ENCODE data around the gene SHANK3. TPM values are rescaled to one million over a fixed set of nuclear protein-coding genes. Genes with fewer than 3 reads are reported as not detected.
A peak's percentile ranks its signal among the peaks of the same experiment; 100 is the strongest.

The SHANK3 gene
- total RNA-seq, 2 experiments from 2014 or later = 0.15 TPM; not detected in 1

- no peak for DNase-seq (ENCODE audit: low spot score)
- Histone ChIP-seq H3K4me2 (ENCODE audit: low read length) (no peak overlapping the region), H3K4me1 (ENCODE audit: insufficient read depth, low read length, poor library complexity, severe bottlenecking) (peaks cover 35% of the 10 kb centered on the region), H3K4me3 (ENCODE audit: low read depth, low read length, poor library complexity, severe bottlenecking) (no peak overlapping the region), H3K9me2 (ENCODE audit: insufficient read depth, low read length) (no peaks in the 10 kb centered on the region), H3K79me2 (ENCODE audit: insufficient read depth, low read depth, low read length) (no peaks in the 10 kb centered on the region), H3K36me3 (ENCODE audit: insufficient read depth, low read length) (no peaks in the 10 kb centered on the region), H2AFZ (ENCODE audit: low read length) (no peak overlapping the region), H4K20me1 (ENCODE audit: insufficient read depth, low read length) (no peaks in the 10 kb centered on the region), H3K9me3 (ENCODE audit: low read length) (no peaks in the 10 kb centered on the region), H3K27ac (ENCODE audit: low read depth, low read length, poor library complexity, severe bottlenecking) (no peak overlapping the region)
- no TSS peak for BruUV-seq (replicated peaks)
- TF ChIP-seq CTCF (conservative IDR thresholded peaks at IDR 0.05; ENCODE audit: low read length) (no peak), EZH2phosphoT487 (IDR thresholded peaks at IDR 0.05; ENCODE audit: borderline replicate concordance, low read depth, low read length) (no peak)
- ChIA-PET CTCF (ENCODE audit: unreplicated experiment) (no interaction called here), POLR2A (no interaction called here)
- intact Hi-C loops (cut with micrococcal nuclease; ENCODE audit: unreplicated experiment) = no loop called here
Measured at GRCh38 chr22:50625131-50625567, 47.5 kb upstream of the SHANK3 start.

DNA sequence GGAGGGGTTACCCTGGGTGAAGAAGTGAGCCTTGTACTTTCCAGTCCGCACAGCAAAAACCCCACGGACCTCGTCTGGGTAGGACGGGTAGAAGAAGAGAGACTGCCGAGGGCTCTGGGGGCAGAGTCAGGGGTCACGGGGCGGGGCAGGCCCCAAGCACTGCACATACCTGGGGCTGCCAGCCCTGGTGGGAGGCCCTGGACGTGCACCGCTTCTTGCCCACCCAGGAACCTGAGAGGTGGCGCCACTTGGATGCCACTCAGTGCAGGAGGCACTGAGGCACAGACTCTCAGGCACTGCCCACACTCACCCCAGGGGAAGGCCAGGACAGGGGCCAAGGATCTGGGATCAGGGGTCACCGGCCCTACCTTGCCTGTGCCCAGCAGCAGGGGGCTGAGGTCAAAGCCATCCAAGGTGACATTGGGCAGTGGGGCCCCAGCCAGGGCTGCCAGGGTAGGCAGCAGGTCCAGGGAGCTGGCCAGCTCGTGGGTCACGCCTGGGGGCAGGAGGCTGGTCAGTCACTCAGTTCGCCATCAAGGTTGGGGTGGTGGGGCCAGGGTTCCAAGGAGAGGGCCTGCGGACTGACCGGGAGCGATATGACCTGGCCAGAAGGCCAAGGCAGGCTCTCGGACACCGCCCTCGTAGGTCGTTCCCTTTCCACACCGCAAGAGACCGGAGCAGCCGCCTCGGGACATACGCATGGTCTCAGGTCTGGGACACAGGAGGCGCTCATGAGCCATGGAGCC, 46.9 kb upstream of the SHANK3 start:
- H3K79me2 ChIP-seq (ENCODE audit: insufficient read depth, low read depth, low read length) = no peaks in the 10 kb centered on the region
- no peak overlapping the region for H3K4me2 ChIP-seq (ENCODE audit: low read length)
- 0 out of 2 replicates have a peak, but pooled peaks have one; percentile 27 for TF ChIP-seq CTCF (conservative IDR thresholded peaks at IDR 0.05; ENCODE audit: low read length)
- TF ChIP-seq EZH2phosphoT487 (IDR thresholded peaks at IDR 0.05; ENCODE audit: borderline replicate concordance, low read depth, low read length) = no peak
- no peak overlapping the region for H3K27ac ChIP-seq (ENCODE audit: low read depth, low read length, poor library complexity, severe bottlenecking)
- DNase-seq (ENCODE audit: low spot score) = no peak
- no peak overlapping the region for H2AFZ ChIP-seq (ENCODE audit: low read length)
- H4K20me1 ChIP-seq (ENCODE audit: insufficient read depth, low read length) = no peaks in the 10 kb centered on the region
- H3K4me3 ChIP-seq (ENCODE audit: low read depth, low read length, poor library complexity, severe bottlenecking) = no peak overlapping the region
- H3K4me1 ChIP-seq (ENCODE audit: insufficient read depth, low read length, poor library complexity, severe bottlenecking) = peaks cover 31% of the 10 kb centered on the region
- H3K9me3 ChIP-seq (ENCODE audit: low read length) = no peaks in the 10 kb centered on the region
- intact Hi-C loops (cut with micrococcal nuclease; ENCODE audit: unreplicated experiment) = no loop called here
- POLR2A ChIA-PET = no interaction called here
- H3K9me2 ChIP-seq (ENCODE audit: insufficient read depth, low read length) = no peaks in the 10 kb centered on the region
- H3K36me3 ChIP-seq (ENCODE audit: insufficient read depth, low read length) = no peaks in the 10 kb centered on the region
- CTCF ChIA-PET (ENCODE audit: unreplicated experiment) = no interaction called here
- BruUV-seq (replicated peaks) = no TSS peak

- Histone ChIP-seq H3K4me2 (ENCODE audit: low read length) (peak overlapping the region; percentile 68; the same call in 1 of the 2 replicates), H3K79me2 (ENCODE audit: insufficient read depth, low read depth, low read length) (no peaks in the 10 kb centered on the region), H3K36me3 (ENCODE audit: insufficient read depth, low read length) (no peaks in the 10 kb centered on the region), H2AFZ (ENCODE audit: low read length) (no peak overlapping the region), H3K4me3 (ENCODE audit: low read depth, low read length, poor library complexity, severe bottlenecking) (no peak overlapping the region), H3K9me3 (ENCODE audit: low read length) (no peaks in the 10 kb centered on the region), H3K4me1 (ENCODE audit: insufficient read depth, low read length, poor library complexity, severe bottlenecking) (peaks cover 25% of the 10 kb centered on the region), H4K20me1 (ENCODE audit: insufficient read depth, low read length) (no peaks in the 10 kb centered on the region), H3K27ac (ENCODE audit: low read depth, low read length, poor library complexity, severe bottlenecking) (no peak overlapping the region), H3K9me2 (ENCODE audit: insufficient read depth, low read length) (no peaks in the 10 kb centered on the region)
- TF ChIP-seq EZH2phosphoT487 (IDR thresholded peaks at IDR 0.05; ENCODE audit: borderline replicate concordance, low read depth, low read length) (no peak), CTCF (conservative IDR thresholded peaks at IDR 0.05; ENCODE audit: low read length) (no peak)
- intact Hi-C loops (cut with micrococcal nuclease; ENCODE audit: unreplicated experiment) = no loop called here
- ChIA-PET CTCF (ENCODE audit: unreplicated experiment) (no interaction called here), POLR2A (no interaction called here)
- BruUV-seq (replicated peaks) = no TSS peak
- DNase-seq (ENCODE audit: low spot score) = no peak
Measured at GRCh38 chr22:50626314-50626849, 46.2 kb upstream of the SHANK3 start.

All from OCI-LY7 (cell line).